B cell (primary cell): ENCODE data around the gene SLC44A1. TPM values are rescaled to one million over a fixed set of nuclear protein-coding genes. Genes with fewer than 3 reads are reported as not detected.

Experiments used
- ATAC-seq: fragments of 200-7000 bp; cut with Tn5 transposase; one replicate; pipeline ENCODE4 v1.10.0; 2021; ENCODE audit warnings: low read depth, mild to moderate bottlenecking, moderate number of reproducible peaks, moderate library complexity
- CTCF ChIA-PET: fragments of 350-600 bp; sonication (Branson Sonifier 250); formaldehyde crosslinking; loops from one replicate; lab custom pipeline; 2021; ENCODE audit warnings: antibody characterized with exemption, inconsistent platforms; lab: Charles Lee
- POLR2A ChIA-PET: fragments of 350-600 bp; sonication (Branson Sonifier 250); formaldehyde crosslinking; loops from one replicate; lab custom pipeline; 2021; ENCODE audit warnings: antibody characterized with exemption; lab: Charles Lee
- DNase-seq: peaks from one replicate; pipeline ENCODE4 v3.0.0; 2013
- H2AFZ ChIP-seq: 2 replicates; pipeline ENCODE4 v1.6.1; 2012; ENCODE audit warnings: mild to moderate bottlenecking, low read depth, low read length; ENCODE audit not compliant: insufficient read depth, poor library complexity, severe bottlenecking
- H3K27ac ChIP-seq, 2 donors: 1 replicate in 1 of 2; 2 replicates in 1 of 2; pipeline ENCODE4 v1.5.1; 2012 to 2013; ENCODE audit warnings: low read length in 2 of 2, mild to moderate bottlenecking in 2 of 2, moderate library complexity in 1 of 2
- H3K27me3 ChIP-seq, 4 experiments: fragments of 200-600 bp in 1 of 4; sonication (generic) in 1 of 4; replicated peaks in 1 of 4; 1 replicate in 2 of 4; 2 replicates in 2 of 4; pipeline versions ENCODE4 v1.6.1 to v1.7.0; 2013 to 2016; ENCODE audit warnings: low read length in 3 of 4, mild to moderate bottlenecking in 2 of 4, mixed read lengths in 1 of 4, moderate library complexity in 1 of 4; ENCODE audit not compliant: insufficient read depth in 4 of 4, control insufficient read depth in 3 of 4; ENCODE audit errors: control extremely low read depth in 1 of 4
- H3K36me3 ChIP-seq, 2 experiments: replicated peaks in 1 of 2; 1 replicate in 1 of 2; 2 replicates in 1 of 2; pipeline versions ENCODE4 v1.6.1 to v1.7.1; 2013; ENCODE audit warnings: low read length in 1 of 2; ENCODE audit not compliant: insufficient read depth in 2 of 2, control insufficient read depth in 1 of 2; ENCODE audit errors: control extremely low read depth in 1 of 2, extremely low read depth in 1 of 2
- H3K4me1 ChIP-seq, 2 donors: fragments of 200-600 bp in 1 of 2; sonication (generic) in 1 of 2; 1 replicate in 1 of 2; 2 replicates in 1 of 2; pipeline versions ENCODE4 v1.5.1 to v1.6.1; 2013 to 2017; ENCODE audit warnings: low read length in 2 of 2; ENCODE audit not compliant: control insufficient read depth in 2 of 2, insufficient read depth in 2 of 2
- H3K4me2 ChIP-seq: replicated peaks from 2 replicates; pipeline ENCODE3; 2012; ENCODE audit warnings: mild to moderate bottlenecking, low read depth, low read length; ENCODE audit not compliant: poor library complexity, severe bottlenecking
- H3K4me3 ChIP-seq, 5 experiments: fragments of 200-600 bp in 1 of 5; sonication (generic) in 1 of 5; 1 replicate in 3 of 5; 2 replicates in 2 of 5; pipeline versions ENCODE4 v1.5.1 to v1.7.0; 2011 to 2016; ENCODE audit warnings: low read length in 4 of 5, mild to moderate bottlenecking in 4 of 5, low read depth in 2 of 5, control low read depth in 1 of 5, moderate library complexity in 1 of 5; ENCODE audit not compliant: insufficient read depth in 1 of 5; ENCODE audit errors: control extremely low read depth in 1 of 5, extremely low read depth in 1 of 5
- H3K79me2 ChIP-seq: fragments of 200-600 bp; sonication (generic); one replicate; pipeline ENCODE4 v1.6.0; 2016; ENCODE audit warnings: low read length; ENCODE audit not compliant: control insufficient read depth, insufficient read depth
- H3K9ac ChIP-seq: fragments of 200-600 bp; sonication (generic); 2 replicates; pipeline ENCODE4 v1.6.1; 2017; ENCODE audit warnings: mild to moderate bottlenecking, low read length, moderate library complexity
- H3K9me3 ChIP-seq, 3 donors: one replicate each; pipeline versions ENCODE4 v1.6.1 to v1.7.1; 2013; ENCODE audit warnings: low read length in 2 of 3; ENCODE audit not compliant: control insufficient read depth in 2 of 3, insufficient read depth in 1 of 3; ENCODE audit errors: control extremely low read depth in 1 of 3
- H4K20me1 ChIP-seq: 2 replicates; pipeline ENCODE4 v1.6.0; 2012; ENCODE audit warnings: mild to moderate bottlenecking, low read length; ENCODE audit not compliant: insufficient read depth, control insufficient read depth, poor library complexity, severe bottlenecking
- H3K27ac Mint-ChIP-seq: one replicate; pipeline ENCODE4 v1.8.0; 2021; ENCODE audit warnings: mixed read lengths
- H3K27me3 Mint-ChIP-seq: one replicate; pipeline ENCODE4 v1.8.0; 2021; ENCODE audit warnings: mixed read lengths
- H3K4me1 Mint-ChIP-seq: one replicate; pipeline ENCODE4 v1.8.0; 2021; ENCODE audit warnings: mixed read lengths
- H3K4me3 Mint-ChIP-seq: one replicate; pipeline ENCODE4 v1.8.0; 2021; ENCODE audit warnings: mixed read lengths
- H3K9me3 Mint-ChIP-seq: one replicate; pipeline ENCODE4 v1.8.0; 2022; ENCODE audit warnings: mixed read lengths; ENCODE audit not compliant: insufficient read depth
- CTCF ChIP-seq: fragments of 200-600 bp; IDR thresholded peaks from one replicate; pipeline ENCODE4 v1.8.0; 2022; ENCODE audit warnings: antibody characterized with exemption, mild to moderate bottlenecking
- EZH2 ChIP-seq: IDR thresholded peaks from 2 replicates; pipeline ENCODE4 v1.6.1; 2012; ENCODE audit warnings: borderline replicate concordance, low read depth, mild to moderate bottlenecking, moderate library complexity, low read length; ENCODE audit not compliant: insufficient read depth, poor library complexity, severe bottlenecking
- WGBS: methylation state at CpG from one replicate; pipeline ENCODE4 v1.1.5; 2013; ENCODE audit warnings: missing lambda C conversion rate; ENCODE audit not compliant: insufficient coverage; 5-methylcytosine and 5-hydroxymethylcytosine counted together
- intact Hi-C: fragments of 100-400 bp; cut with micrococcal nuclease; formaldehyde crosslinking; loops from one replicate; pipeline ENCODE4 v1.10.0; 2022
- polyA plus RNA-seq: library from polyadenylated mRNA; depleted of rRNA; stranded (reverse); fragments of >200 nt; gene quantifications from 2 replicates; pipeline ENCODE4 v1.2.3, GENCODE V29; 2012
- total RNA-seq, 2 donors: library from RNA; stranded (reverse); fragments of 120-200 nt in 1 of 2; gene quantifications; 1 replicate in 1 of 2; 2 replicates in 1 of 2; pipeline versions ENCODE4 v1.2.3 to v1.2.4, GENCODE V29; 2013 to 2022

SLC44A1 gene
- total and polyA plus RNA-seq, 2 donors (not counting 1 experiment from before 2014, with no cell fraction given), result 2.2 to 17.7 TPM

GRCh38 chr9:105295986-105296385 is 51.5 kb downstream of the SLC44A1 start:
- no peak overlapping the region for H3K9ac ChIP-seq
- ATAC-seq (no peak), DNase-seq (no peak)
- ChIA-PET CTCF (no interaction called here), POLR2A (no interaction called here)
- no peaks in the 10 kb centered on the region for H3K79me2 ChIP-seq
- WGBS, result no CpG with 5 or more reads among the region's 4 CpGs
- no peaks in the 10 kb centered on the region for H3K27me3 ChIP-seq
- H3K4me1 ChIP-seq, result no peaks in the 10 kb centered on the region
- H3K36me3 ChIP-seq, result peaks cover 0 to 13% of the 10 kb centered on the region in 2 experiments
- no peaks in the 10 kb centered on the region for H4K20me1 ChIP-seq
- no peak overlapping the region for H3K4me3 Mint-ChIP-seq
- no peak overlapping the region for H3K27ac Mint-ChIP-seq
- H3K4me3 ChIP-seq, result no peak overlapping the region
- H3K9me3 ChIP-seq, result no peaks in the 10 kb centered on the region
- no peak overlapping the region for H2AFZ ChIP-seq
- no peaks in the 10 kb centered on the region for H3K27me3 Mint-ChIP-seq
- intact Hi-C loops, result no loop called here
- no peak overlapping the region for H3K27ac ChIP-seq
- H3K9me3 Mint-ChIP-seq, result no peaks in the 10 kb centered on the region
- H3K4me1 Mint-ChIP-seq, result no peaks in the 10 kb centered on the region
- no peak for TF ChIP-seq CTCF
- TF ChIP-seq EZH2, result no peak
- H3K4me2 ChIP-seq, result no peak overlapping the region

GRCh38 chr9:105296445-105296844 is 52.0 kb downstream of the SLC44A1 start:
- no peaks in the 10 kb centered on the region for H3K9me3 Mint-ChIP-seq

More at GRCh38 chr9:105296445-105296844, 52.0 kb downstream of the SLC44A1 start:
- DNase-seq (no peak), ATAC-seq (no peak)
- CTCF ChIA-PET, result no interaction called here
- no peaks in the 10 kb centered on the region for H3K9me3 ChIP-seq
- intact Hi-C loops, result no loop called here
- POLR2A ChIA-PET, result no interaction called here
- H3K27ac ChIP-seq, result no peak overlapping the region
- H3K4me1 ChIP-seq, result no peaks in the 10 kb centered on the region
- H2AFZ ChIP-seq, result no peak overlapping the region
- no peak overlapping the region for H3K4me3 ChIP-seq
- no peaks in the 10 kb centered on the region for H4K20me1 ChIP-seq
- no peaks in the 10 kb centered on the region for H3K27me3 Mint-ChIP-seq
- H3K4me3 Mint-ChIP-seq, result no peak overlapping the region
- peaks cover 0 to 13% of the 10 kb centered on the region in 2 experiments for H3K36me3 ChIP-seq
- no CpG with 5 or more reads among the region's 1 CpG for WGBS
- H3K4me1 Mint-ChIP-seq, result no peaks in the 10 kb centered on the region
- H3K27ac Mint-ChIP-seq, result no peak overlapping the region
- no peak overlapping the region for H3K4me2 ChIP-seq
- H3K9ac ChIP-seq, result no peak overlapping the region
- no peaks in the 10 kb centered on the region for H3K79me2 ChIP-seq
- no peaks in the 10 kb centered on the region for H3K27me3 ChIP-seq
- TF ChIP-seq EZH2, result no peak
- no peak for TF ChIP-seq CTCF
